Ascending aorta (tissue), 2 donors: ENCODE data around the gene NTM. TPM values are rescaled to one million over a fixed set of nuclear protein-coding genes. Genes with fewer than 3 reads are reported as not detected.

Experiments used
- DNase-seq, 2 donors: peaks; one replicate each; pipeline ENCODE4 v3.0.0-alpha.2; 2019; ENCODE audit warnings: low spot score in 2 of 2
- H3K27ac ChIP-seq, 2 donors: fragments of 200-600 bp; sonication (generic); one replicate each; pipeline ENCODE4 v1.5.1; 2016 to 2017; ENCODE audit warnings: mild to moderate bottlenecking in 1 of 2
- H3K27me3 ChIP-seq: fragments of 200-600 bp; sonication (generic); one replicate; pipeline ENCODE4 v1.5.1; 2017
- H3K36me3 ChIP-seq, 2 donors: fragments of 200-600 bp; sonication (generic); one replicate each; pipeline ENCODE4 v1.5.1; 2016
- H3K4me1 ChIP-seq, 2 donors: fragments of 200-600 bp; sonication (generic); one replicate each; pipeline ENCODE4 v1.5.1; 2016 to 2017; ENCODE audit warnings: mild to moderate bottlenecking in 1 of 2
- H3K4me3 ChIP-seq, 2 donors: fragments of 200-600 bp; sonication (generic); one replicate each; pipeline ENCODE4 v1.5.1; 2016 to 2017; ENCODE audit warnings: mild to moderate bottlenecking in 1 of 2
- H3K9me3 ChIP-seq, 2 donors: fragments of 200-600 bp; sonication (generic); one replicate each; pipeline ENCODE4 v1.5.1; 2016
- intact Hi-C: fragments of 100-400 bp; cut with DNase I; formaldehyde crosslinking; loops from one replicate; pipeline ENCODE4 v1.15.1; 2023
- total RNA-seq: library from RNA; depleted of rRNA; stranded (reverse); fragments of >200 nt; gene quantifications from one replicate; pipeline ENCODE4 v1.1.0, GENCODE V29; 2016
- TF ChIP-seq, protein P1 (sequence below), 3 experiments: fragments of 200-600 bp in 2 of 3; fragments of 450-650 bp in 1 of 3; sonication (generic) in 2 of 3; IDR thresholded peaks; one replicate each; pipeline ENCODE4 v1.5.1; 2016 to 2019; ENCODE audit warnings: antibody characterized with exemption in 3 of 3, mild to moderate bottlenecking in 1 of 3, moderate library complexity in 1 of 3

The NTM gene
- total RNA-seq, 1 donor from 2014 or later = not detected

DNA sequence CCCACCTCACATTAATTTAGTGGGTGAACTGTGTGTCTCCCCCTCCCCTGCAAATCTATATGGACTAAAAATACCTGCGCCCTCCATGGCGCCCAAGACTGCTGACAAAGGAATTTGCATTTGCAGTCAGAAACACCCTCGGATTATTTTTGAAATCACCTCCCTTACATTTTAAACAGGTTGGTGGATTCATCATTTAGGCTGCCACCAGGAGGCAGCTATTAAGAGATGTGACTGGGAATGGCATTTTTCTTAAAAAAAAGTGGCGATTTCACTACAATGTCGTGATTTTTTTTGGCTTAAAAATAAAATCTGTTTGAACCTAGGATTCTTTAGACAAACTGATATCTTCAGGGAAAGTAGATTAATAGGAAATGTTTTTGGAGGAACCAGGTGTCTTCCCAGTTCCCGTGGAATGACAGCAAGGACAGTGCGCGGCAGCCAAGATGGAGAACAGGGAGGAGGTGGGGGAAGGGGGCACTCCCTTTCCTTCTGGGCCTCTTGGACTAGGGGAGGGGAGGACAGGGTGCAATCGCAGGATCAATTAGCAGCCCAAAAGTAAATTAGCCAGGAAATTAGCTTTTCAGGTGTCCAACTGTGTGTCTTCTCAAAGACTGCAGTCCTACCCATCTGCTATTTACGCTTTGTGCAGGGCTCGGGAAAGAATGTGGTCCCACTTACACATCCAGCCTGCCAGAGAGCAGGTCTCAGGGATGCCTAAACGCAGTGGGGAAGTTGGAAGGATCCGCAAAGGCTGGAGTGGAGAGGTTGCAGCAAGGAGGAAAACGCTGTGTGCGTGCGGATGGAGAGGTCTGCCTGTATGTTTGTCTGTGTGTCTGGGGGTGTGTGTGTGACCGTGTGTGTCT is 496.4 kb downstream of the NTM start:
- Histone ChIP-seq H3K36me3 (no peaks in the 10 kb centered on the region), H3K27ac (no peak overlapping the region), H3K27me3 (no peaks in the 10 kb centered on the region), H3K4me1 (no peaks in the 10 kb centered on the region), H3K4me3 (no peak overlapping the region), H3K9me3 (no peaks in the 10 kb centered on the region)
- TF ChIP-seq, protein P1, sequence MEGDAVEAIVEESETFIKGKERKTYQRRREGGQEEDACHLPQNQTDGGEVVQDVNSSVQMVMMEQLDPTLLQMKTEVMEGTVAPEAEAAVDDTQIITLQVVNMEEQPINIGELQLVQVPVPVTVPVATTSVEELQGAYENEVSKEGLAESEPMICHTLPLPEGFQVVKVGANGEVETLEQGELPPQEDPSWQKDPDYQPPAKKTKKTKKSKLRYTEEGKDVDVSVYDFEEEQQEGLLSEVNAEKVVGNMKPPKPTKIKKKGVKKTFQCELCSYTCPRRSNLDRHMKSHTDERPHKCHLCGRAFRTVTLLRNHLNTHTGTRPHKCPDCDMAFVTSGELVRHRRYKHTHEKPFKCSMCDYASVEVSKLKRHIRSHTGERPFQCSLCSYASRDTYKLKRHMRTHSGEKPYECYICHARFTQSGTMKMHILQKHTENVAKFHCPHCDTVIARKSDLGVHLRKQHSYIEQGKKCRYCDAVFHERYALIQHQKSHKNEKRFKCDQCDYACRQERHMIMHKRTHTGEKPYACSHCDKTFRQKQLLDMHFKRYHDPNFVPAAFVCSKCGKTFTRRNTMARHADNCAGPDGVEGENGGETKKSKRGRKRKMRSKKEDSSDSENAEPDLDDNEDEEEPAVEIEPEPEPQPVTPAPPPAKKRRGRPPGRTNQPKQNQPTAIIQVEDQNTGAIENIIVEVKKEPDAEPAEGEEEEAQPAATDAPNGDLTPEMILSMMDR (IDR thresholded peaks at IDR 0.05) = no peak
- no peak for DNase-seq
- intact Hi-C loops = no loop called here

DNA sequence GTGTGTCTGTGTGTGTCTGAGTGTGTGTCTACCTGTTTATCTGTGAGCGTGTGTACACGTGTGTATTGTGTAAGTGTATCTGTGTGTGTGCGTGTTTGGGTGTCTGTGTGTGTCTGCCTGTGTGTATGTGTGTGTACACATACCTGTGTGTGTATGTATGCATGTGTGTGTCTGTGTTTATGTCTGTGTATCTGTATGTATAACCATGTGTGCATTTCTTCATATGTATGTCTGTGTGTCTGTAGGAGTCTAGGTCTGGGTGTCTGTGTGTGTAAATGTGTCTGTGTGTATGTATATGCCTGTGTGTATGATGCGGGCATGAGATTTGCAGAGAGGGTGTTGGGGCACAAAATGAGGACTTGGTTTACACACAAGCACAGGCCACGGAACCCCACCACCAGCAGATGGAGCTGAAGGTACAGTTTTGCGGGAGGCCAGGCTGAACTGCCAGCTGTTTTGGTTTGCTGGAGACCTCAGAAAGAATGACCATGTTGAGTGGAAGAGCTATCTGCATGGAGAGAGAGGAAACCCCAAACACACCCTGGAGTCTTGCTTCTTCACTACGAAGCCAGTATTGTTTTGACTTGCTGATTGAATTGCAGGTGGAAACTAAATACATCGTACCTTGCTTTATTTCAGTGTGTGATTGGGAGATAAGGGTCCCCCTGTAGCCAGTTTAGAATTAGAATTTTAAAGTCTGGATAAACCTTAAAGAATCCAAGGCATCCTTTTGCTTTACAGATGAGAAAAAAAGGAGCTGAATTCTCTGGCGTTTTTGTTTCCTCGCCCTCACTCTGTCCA is 497.2 kb downstream of the NTM start:
- no peaks in the 10 kb centered on the region for H3K9me3 ChIP-seq
- no peaks in the 10 kb centered on the region for H3K4me1 ChIP-seq
- H3K27ac ChIP-seq = no peak overlapping the region
- no peak overlapping the region for H3K4me3 ChIP-seq
- intact Hi-C loops = no loop called here
- DNase-seq = peak in 1 of 2 donors; percentile 71
- no peaks in the 10 kb centered on the region for H3K36me3 ChIP-seq
- TF ChIP-seq, protein P1 (IDR thresholded peaks at IDR 0.05) = peak in 2 of 3 experiments; percentile 18 to 21
- H3K27me3 ChIP-seq = no peaks in the 10 kb centered on the region

DNA sequence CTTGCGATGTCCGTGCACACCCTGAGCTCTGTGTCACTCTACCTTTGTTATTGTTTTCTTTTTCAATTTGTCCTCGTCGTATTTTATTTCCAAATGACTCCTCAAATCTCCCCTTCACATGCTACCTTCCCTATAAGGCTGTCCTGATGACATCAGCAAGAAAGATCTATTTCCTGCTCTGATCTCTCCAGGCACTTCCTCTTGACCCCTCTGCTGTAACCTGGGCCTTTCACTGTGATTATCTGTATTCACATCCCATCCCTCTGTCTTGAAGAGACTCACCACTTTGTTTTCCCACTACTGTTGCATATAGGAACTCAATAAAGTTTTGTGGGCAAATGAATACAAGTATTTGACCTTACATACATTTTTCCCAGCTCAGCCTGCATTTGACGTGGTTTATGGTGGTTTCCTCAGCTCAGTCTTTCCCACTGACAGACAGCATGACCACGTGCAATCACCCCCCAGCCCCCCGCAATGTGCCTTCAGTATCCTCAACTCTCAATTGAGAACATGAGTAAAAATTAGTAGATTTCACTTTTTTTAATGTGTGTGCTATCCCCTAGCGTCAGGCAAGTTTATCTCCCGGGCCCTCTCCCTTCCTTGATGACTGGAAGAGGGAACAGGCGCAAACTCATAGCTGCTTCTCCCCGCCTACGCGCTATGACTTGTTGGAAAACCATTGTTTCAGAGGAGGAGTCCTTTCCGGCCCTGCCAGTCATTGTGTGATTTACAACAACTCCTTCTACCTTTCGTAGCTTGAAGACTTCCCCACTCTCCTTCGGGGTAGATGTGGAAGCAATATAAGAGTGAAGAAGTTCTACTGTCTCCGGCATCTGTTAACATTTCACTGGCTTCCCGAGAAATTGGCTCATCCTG is 498.5 kb downstream of the NTM start:
- TF ChIP-seq, protein P1 (IDR thresholded peaks at IDR 0.05) = no peak
- intact Hi-C loops = no loop called here

DNA sequence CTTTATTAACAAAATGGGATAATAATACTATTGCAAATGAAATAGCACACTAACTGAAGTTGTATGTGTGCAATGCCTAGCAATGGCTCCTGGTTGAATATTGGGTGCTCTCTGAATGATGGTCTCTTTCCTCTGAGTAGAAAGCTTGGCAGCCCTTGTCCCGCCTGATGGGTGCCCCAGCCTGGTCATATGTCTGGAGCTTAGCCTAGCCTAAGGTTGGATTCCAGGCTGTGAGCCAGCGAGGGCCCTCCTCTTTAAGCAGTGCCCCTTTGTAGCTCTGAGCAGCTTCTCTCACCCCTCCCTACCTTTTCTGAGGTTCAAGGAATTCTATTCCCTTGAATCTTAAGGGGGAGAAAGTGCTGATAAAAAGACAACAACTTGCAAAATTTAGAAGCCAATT is 499.9 kb downstream of the NTM start:
- Histone ChIP-seq H3K36me3 (no peaks in the 10 kb centered on the region), H3K9me3 (no peaks in the 10 kb centered on the region), H3K4me3 (no peak overlapping the region), H3K27me3 (no peaks in the 10 kb centered on the region), H3K4me1 (no peaks in the 10 kb centered on the region), H3K27ac (no peak overlapping the region)
- intact Hi-C loops = no loop called here
- no peak for DNase-seq
- TF ChIP-seq, protein P1 (IDR thresholded peaks at IDR 0.05) = no peak

More for the DNA sequence above, 498.5 kb downstream of the NTM start:
- Histone ChIP-seq H3K27ac (no peak overlapping the region), H3K4me1 (no peaks in the 10 kb centered on the region), H3K27me3 (no peaks in the 10 kb centered on the region), H3K9me3 (no peaks in the 10 kb centered on the region), H3K4me3 (no peak overlapping the region), H3K36me3 (no peaks in the 10 kb centered on the region)
- no peak for DNase-seq

DNA sequence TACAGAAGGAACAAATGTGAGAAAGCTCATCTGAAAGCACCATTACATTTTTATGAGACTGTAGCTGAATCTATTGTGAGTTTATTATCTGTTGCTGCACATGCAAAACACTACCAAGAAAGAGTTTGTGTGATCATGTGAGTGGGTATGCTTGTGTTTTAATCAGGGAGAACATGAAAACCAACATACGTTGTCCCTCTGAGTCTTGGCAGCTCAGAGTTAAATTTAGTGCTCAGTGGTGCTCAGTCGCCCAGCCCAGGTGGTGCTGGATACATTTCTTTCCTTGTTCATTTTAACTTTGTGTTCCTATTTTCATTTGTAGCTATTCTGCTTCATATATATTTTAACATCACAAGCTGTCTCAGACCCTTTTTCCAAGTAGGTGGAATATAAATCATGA is 500.6 kb downstream of the NTM start:
- H3K4me3 ChIP-seq = no peak overlapping the region
- TF ChIP-seq, protein P1 (IDR thresholded peaks at IDR 0.05) = no peak
- intact Hi-C loops = no loop called here
- no peaks in the 10 kb centered on the region for H3K9me3 ChIP-seq
- no peaks in the 10 kb centered on the region for H3K36me3 ChIP-seq
- no peak for DNase-seq
- no peak overlapping the region for H3K27ac ChIP-seq
- H3K27me3 ChIP-seq = no peaks in the 10 kb centered on the region
- H3K4me1 ChIP-seq = no peaks in the 10 kb centered on the region
